A549 treated with dexamethasone at 1 μM for 4 hours (cell line): ENCODE data around the gene UBR2. TPM values are rescaled to one million over a fixed set of nuclear protein-coding genes. Genes with fewer than 3 reads are reported as not detected.

Experiments
- total RNA-seq: library from RNA; stranded (reverse); fragments of 200-300 nt; extraction: Qiagen RNA extraction; gene quantifications from 5 replicates; pipeline ENCODE4 v1.2.3, GENCODE V29; 2022

The UBR2 gene
- 5.1 to 8.6 TPM (median 7.4 TPM) in 5 replicates for total RNA-seq

DNA sequence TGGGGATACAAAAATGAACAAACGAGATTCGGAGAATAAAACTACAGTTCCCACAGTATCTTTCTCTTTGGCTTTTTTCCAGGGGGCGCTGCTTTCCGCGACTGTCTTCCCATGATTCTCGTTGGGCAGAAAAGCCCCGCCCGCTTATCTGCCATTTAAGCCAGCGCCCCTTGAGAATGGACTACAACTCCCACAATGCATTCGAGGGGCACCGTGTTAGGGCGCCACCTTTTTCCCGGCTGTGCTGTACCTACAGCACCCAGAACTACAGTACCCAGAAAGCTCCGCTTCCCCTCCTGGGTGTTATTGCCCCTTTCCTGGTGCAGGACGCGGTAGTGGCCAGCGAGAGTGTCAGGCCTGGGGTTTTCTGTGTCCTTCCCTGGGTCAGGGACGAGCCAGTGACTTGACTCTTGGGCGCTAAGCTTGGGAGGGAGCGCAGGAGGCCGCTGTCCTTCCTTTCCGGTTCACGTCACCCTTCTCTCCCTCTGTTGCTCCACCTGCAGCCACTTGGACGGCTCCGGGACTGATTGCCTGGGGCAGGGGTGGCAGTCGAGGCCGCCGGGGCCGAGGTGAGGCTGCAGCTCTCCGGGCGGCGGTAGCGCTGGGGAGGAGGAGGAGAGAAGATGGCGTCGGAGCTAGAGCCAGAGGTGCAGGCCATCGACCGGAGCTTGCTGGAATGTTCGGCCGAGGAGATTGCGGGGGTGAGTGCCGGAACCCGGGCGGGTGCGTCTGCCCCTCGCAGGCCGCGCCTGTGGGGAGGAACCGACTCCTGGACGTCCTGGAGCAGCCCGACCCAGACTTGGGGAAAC lies at the start of gene UBR2:
Gene UBR2 (plus strand): TSS at position 333 of the 809 bp plus-strand sequence. CDS start 291 bp downstream, at position 624.

DNA sequence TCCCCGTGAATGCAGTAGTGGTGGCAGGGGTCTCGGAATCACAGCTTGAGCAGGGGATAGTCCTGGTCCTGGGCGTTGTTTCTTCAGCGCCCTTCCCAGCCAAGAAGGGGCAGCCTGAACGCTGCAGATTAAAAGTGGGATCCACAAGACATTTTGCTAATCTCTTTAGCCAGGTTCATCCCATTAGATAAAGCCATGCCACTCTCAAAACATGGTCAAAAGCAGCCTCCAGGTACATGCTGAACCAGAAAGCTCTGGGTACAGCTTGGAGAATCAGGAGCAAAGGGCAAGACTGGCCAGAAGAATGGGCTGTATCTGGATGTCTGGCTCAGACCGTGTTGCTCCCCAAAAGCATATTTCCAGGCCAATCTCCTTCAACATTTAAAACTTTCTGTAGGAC lies 158.7 kb downstream of the UBR2 start, which contains the start of gene PRPH2:
Gene PRPH2 (minus strand): TSS at position 101 of the 400 bp plus-strand sequence. CDS start 263 bp downstream, outside the sequence.

Other genes with a start within 250 kb of the UBR2 start
- 5.3 to 10.3 TPM (median 9.3 TPM) in 5 replicates for gene TRERF1, start 112.1 kb upstream of the UBR2 start, total RNA-seq
- not detected in 5 replicates for gene PRPH2, start 158.6 kb downstream of the UBR2 start, total RNA-seq
- gene TBCC, start 182.1 kb downstream of the UBR2 start, total RNA-seq, result 14.8 to 16.7 TPM (median 16.0 TPM) in 5 replicates
- gene BICRAL, start 218.0 kb downstream of the UBR2 start, total RNA-seq, result 2.5 to 3.7 TPM (median 3.2 TPM) in 5 replicates